ENCODE results near the gene LTV1.
A peak's percentile ranks its signal among the peaks of the same experiment; 100 is the strongest.

GRCh38 chr6:143885116-143885515 is 42.0 kb downstream of the LTV1 start:
- TF ChIP-seq POLR2A (IDR thresholded peaks at IDR 0.05; ENCODE audit: control extremely low read depth in 1 of 2, low read depth in 2 of 2, low read length in 2 of 2) = no peak
- TF ChIP-seq CTCF (IDR thresholded peaks at IDR 0.05; ENCODE audit: control extremely low read depth in 1 of 3, insufficient read depth in 1 of 3, low read depth in 1 of 3, low read length in 3 of 3) = 0 out of 4 replicates have a peak, but pooled peaks of 1 of the 3 experiments have one; percentile 10
- no peak for TF ChIP-seq RFX5 (IDR thresholded peaks at IDR 0.05; ENCODE audit: borderline replicate concordance, low read depth, low read length)
- TF ChIP-seq EZH2 (IDR thresholded peaks at IDR 0.05; ENCODE audit: low read depth, low read length, severe bottlenecking) = no peak
- TF ChIP-seq EP300 (IDR thresholded peaks at IDR 0.05; ENCODE audit: borderline replicate concordance in 1 of 2, low read depth in 2 of 2, low read length in 2 of 2) = no peak
- TF ChIP-seq POLR2AphosphoS5 (IDR thresholded peaks at IDR 0.05; ENCODE audit: low read depth, low read length) = no peak
- TF ChIP-seq TAF1 (IDR thresholded peaks at IDR 0.05; ENCODE audit: low read depth, low read length) = no peak

Data from H1 (cell line).